Measurements from ENCODE around the gene VSX1.

- TF ChIP-seq CTCF (IDR thresholded peaks at IDR 0.05) = no peak
- no peak for TF ChIP-seq POLR2A (IDR thresholded peaks at IDR 0.05)
Observed at GRCh38 chr20:25088267-25088666, 6.3 kb upstream of the VSX1 start.

Measured in sigmoid colon (tissue), 3 donors.